ENCODE measurements around the gene MMAB.
A peak's percentile ranks its signal among the peaks of the same experiment; 100 is the strongest.

The MMAB gene

DNA sequence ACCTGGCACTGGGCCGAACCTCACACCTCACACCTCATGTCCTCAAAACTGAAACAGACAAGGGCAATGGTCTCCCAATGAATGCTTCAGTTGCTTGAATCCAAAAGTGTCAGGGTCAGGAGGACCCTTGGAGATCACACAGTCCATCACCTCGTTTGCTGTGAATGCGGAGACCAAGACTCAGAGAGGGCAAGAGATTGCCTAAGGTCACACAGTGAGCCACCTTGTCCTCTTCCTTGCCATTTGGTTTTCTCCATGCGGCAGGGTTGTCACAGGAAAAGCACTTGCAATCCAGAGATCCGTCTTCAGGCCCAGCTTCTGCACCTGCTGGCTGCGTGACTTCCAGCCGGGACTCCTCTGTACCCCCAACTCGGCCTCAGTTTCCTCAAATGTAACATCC is 28.3 kb upstream of the MMAB start:
- no peak for DNase-seq

DNA sequence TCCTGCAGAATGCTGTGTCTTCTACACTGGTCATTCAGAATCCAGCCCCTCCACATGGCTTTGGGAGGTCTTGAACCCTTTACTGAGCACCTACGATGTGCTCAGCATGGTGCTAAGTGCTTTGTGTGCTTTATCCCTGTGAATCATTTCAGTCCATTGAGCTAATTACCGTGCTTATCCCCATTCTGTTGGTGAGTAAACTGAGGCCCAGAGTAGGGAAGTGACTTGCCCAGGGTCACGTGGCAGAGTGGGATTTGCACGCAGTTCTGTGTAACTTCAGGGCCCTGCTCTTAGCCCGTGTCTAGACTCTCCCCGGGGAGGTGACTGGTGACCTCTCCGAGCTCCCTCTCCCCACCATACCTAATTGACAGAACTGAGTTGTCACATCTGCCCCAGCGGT is 27.7 kb upstream of the MMAB start:
- DNase-seq, result no peak

DNA sequence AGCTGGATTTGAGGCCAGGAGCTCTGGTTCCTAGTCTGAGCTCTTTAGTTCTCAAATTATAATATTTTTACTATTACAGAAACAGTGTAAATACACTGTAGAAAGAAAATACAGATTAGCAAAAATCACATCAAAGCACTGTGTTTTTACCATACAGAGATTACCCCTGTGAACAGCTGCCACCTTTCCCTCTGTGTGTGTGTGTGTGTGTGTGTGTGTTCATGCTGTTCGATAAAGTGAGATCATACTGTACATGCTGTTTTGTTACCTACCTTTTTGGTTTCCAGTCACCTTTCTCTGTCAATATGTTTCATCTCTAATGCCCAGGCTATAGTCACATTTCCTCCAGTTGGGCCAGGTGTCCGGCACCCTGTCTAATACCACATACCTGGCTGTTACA is 27.2 kb upstream of the MMAB start:
- DNase-seq, result no peak

DNA sequence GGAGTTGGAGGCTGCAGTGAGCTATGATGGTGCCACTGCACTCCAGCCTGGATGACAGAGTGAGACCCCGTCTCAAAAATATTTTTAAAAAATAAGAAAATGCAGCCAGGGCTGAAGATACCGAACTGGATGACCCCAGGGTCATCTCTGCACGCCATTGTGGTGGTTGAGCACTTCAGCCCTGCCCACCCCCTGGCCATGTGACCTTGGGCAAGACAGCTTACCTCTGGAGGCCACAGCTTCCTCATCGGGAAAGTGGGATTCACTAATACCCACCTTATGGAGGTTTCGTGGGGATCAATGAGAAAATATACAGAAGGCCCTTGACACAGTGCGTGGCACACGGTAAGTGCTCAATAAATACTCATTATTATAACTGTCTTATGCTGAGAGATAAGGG is 25.8 kb upstream of the MMAB start:
- DNase-seq, result no peak

DNA sequence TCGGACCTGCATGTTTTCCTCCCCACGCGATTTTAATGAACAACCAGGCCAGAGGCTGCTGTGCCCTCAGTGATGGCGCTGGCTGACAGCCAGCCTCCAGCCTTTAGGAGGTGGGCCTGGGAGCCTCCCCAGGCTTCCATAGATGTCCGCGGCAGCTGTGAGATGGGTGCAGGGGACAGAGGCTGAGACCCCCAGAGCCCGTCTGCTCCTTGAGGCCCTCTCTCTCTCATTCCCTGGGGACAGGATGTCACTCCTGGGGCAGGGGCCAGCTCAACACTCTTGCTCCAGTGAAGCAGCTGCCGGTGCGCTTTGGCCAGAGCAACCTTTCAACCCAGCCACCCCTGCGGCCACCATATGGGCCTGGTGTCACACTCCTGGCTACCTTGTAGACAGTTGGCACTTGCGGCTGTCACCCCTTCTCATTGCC is 25.1 kb upstream of the MMAB start:
- no peak for DNase-seq

DNA sequence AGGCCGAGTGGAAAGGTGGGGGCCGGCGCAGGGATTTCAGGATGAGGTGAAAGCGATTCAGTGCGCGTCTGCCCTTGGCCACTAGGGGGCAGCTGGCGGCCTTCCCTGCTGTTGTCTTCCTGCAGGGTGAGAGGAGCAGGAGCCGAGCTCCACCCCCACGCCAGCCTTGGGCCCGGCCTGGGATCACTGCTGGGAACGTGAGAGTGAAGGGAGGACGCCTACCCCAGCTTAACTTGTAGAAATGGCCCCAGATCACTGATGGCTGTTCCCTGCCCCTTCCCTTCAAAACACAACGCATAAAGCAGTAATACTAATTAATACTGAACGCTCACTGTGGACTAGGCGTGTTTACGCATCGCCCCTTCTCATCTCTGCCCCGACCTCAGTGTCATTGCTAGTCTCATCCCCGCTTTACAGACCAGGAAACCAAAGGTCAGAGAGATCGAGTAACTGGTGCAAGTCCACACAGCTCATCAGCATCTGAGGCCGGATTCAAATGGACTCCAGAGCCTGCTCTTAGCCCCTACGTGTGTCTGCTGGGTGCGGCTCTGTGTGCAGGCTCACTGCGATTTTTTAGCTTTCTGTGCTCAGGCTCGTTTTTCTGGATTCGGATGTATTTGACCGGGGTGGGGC is 24.6 kb upstream of the MMAB start:
- DNase-seq, result peak; percentile 94

DNA sequence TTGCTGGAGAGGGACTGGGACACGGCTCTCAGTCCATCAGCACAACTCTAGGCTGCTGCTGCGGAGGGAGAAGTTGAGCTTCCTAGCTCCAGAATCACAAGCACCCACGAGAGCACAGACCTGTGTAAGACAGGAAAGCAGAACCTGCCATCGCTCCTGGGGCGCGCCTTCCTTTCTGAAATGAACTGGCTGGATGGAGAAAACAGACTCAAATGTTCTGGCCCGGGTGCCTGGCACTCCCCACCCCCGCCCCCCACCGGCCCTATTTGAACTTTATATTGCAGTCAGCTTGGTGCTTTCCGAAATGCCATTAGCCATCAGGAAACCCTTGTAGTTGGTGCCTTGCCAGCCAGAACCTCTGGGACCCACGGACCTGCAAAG is 24.1 kb upstream of the MMAB start:
- no peak for DNase-seq

DNA sequence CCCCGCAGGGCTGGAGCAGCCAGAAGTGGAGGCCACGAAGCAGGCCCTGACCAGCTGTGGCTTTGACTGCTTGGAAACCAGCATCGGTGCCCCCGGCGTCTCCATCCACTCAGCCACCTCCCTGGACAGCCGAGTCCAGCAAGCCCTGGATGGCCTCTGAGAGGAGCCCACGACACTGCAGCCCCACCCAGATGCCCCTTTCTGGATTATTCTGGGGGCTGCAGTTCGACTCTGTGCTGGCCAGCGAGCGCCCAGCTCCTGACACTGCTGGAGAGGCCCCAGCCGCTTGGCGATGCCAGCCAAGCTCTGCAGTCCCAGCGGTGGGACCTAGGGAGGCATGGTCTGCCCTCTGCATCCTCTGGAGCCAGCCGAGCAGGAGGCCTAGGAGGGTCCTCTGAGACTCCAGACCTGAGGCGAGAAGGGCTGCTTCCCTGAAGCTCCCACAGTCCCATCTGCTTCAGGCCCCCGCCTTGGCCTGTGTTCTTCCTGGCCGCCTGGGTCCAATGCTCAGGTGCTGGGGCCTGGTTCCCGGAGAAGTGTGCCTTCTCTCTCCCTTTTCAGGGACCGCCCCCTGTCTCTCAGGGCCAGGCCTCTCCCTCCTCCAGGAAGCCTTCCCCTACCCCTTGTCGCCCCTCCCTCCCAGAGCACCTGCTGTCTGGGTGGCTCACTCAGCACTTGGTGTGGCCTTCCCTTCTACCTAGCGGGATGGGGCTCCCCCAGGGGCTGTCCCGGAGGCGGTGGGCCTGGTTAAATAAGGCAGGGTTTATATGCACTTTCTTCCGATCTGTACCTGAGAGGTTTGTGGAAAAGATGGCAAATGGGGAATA is 23.3 kb upstream of the MMAB start:
- DNase-seq, result no peak

DNA sequence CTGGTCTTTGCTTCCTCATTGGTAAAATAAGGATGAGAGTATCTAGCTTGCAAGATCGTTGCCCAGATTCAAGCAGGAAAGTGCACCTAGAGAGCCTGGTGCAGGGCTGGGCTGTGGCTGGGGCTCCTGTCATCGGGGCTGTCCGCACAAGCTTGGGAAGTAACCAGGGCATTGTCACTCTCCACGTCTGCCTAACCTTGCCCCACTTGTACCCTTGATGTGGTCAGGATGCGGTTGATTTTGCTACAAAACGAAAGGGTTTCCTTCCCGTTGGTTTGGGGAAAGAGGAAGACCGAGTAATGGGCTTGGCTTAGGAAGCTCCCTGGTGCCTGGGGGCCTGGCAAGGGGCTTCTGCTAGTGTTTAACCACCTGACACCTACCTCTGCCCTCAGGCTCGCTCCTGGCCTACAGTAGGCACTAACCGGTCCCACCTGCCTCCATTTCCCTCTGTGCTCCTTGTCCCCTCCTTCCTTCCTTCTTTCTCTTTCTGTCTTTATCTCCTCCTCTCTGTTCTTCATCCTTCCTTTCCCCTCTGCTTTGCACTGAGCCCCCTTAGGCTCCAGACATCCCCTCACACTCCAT is 22.1 kb upstream of the MMAB start:
- DNase-seq, result no peak

DNA sequence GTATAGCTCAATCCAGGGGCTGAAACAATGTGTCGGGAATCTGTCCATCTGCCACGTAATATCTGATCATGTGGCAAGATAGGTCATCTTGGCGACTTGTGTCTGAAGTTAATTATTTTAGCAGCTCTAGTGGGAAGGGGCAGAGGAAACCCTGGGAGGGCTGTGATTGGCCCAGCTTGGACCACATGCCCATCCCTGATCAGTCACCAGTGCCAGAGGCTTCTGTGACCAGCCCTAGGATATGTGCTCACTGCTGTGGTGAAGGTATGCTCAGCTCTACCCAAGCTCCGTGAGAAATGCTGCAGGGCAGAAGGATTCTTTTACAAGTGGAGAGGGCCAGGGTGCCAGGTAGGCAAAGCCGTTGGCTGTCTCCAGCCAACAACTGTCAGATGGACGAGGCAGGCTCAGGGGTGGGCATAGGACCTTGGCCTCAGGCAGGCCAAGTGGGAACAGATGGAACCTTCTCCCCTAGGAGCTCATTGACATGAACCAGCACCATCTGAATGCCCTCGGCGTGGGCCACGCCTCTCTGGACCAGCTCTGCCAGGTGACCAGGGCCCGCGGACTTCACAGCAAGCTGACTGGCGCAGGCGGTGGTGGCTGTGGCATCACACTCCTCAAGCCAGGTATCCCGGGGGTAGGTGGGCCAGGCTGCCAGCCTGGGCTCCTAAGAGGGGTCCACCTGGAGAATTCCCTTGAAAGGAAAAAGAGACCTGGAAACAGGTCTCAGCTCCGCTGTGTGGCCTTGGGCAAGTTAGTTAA is 21.4 kb upstream of the MMAB start:
- DNase-seq, result no peak

DNA sequence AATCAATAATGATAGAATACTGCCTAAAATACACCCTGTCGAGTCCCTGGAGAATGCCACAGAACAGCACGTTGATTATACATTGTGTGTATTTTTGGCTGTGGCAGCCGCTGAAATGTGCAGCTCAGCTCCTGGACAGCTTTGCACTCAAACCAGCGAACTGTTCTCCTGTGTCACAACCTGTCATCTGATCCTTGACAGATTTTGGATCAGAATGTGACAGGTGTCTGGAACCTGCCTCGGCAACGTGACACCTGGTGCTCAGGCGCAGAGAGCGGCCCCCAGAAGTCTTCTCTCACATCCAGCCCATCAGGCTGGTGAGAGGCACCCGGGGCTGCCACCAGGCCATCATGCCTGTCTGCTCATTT is 19.6 kb upstream of the MMAB start:
- DNase-seq, result no peak

DNA sequence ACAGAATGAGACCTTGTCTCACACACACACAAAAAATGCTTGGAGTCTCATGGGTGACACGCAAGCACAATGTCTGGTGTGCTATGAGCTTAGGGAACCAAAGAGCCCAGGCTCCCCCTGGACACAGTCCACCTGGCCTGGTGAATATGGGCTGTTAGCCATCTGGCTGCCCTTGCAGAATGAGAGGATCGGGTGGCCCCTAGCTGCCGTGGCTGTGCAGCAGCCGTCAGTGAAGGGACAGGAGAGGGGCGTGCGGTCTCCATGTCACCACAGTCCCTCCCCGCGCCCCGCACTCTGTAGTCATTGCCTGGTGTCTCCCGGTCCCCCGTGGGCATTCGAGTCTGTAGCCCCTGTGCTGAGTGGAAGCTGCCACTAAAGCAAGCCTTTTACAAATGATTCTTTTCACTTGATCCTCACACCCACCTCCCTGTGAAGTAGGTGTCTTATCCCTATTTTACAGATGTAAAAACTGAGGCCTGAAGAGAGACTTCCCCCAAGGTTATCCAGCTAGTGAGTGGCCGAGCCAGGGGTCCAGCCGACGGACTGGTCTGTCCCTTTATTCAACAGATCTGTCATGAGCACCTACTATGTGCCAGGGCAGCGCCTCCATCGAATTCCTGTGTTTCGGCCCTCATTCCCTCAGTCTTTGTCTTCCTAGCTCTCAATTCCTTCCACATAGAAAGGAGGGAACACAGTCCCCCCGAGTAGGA is 19.0 kb upstream of the MMAB start:
- DNase-seq, result no peak

DNA sequence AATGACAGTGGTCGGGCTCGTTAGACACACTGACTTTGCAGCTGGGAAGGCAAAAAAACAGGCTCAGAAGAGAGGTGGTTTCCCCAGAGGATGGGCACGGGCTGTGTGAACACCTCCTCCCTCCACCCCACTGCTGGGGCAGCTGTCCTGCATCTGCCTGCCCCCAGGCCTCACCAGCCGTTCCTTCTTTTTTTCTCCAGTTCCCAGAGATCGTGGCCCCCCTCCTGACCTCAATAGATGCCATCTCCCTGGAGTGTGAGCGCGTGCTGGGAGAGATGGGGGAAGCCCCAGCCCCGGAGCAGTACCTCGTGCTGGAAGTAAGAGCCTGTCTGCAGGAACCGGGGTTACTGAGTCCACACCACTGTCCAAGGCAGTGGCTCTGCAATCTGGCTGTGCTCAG is 17.7 kb upstream of the MMAB start:
- DNase-seq, result no peak

DNA sequence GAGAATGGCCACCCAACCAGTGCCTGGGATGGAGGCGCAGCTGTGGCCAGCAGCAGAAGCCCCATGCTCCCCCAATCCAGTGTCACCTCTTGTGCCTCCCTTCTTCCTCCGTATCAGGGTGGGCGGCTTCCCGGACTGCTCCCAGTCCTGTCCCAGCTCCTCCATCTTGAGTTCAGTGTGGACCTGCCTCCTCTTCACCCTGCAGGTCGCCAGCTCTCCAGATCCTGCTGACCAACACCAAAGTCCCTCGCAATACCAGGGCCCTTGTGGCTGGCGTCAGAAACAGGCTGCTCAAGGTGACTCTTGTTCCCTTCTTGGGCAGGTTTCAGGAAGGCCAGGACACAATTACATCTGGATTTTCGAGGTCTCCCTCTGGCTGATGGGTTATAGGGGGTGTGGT is 17.3 kb upstream of the MMAB start:
- DNase-seq, result no peak

DNA sequence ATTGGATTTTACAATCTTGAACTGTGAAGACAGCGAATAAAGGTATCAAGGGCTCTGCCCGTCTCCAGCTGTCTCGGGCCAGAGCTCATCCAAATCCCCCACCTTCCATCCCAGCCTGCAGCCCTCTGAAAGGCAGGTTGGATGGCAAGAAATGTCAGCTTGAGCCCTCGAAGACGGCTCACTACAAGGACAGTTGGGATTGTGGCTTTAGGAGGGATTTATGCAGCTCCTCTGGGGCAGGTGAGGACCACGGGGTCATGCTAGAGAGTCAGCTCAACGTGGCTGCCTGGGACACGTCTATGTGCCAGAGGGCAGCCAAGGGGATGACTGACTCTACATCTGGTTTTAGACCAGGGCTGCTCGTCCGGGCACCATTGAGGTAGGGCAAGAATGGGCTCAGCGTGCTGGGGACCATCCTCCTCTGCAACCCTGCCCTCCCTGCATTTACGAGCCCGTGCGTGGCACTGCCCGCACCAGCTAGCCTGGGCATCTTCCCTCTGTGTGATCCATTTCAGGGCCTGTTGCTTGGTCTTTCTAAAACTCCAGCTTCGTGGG is 16.5 kb upstream of the MMAB start:
- no peak for DNase-seq

DNA sequence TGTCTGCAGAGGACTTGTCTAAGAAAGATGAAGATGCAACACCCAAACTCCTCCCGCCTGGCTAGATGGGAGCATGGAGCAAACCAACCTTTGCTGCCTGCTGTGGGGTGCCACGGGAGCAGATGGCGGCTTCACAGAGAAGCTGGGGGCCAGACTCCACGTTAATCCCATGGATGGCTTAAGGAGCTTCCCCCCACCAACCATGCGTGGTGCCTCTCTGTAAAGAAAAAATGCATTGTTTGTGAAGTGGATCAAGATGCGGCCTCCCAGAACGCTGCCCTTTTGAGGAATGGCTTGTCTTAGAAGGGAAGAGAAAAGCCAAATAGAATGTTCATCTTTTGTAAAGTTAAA is 15.9 kb upstream of the MMAB start:
- no peak for DNase-seq

DNA sequence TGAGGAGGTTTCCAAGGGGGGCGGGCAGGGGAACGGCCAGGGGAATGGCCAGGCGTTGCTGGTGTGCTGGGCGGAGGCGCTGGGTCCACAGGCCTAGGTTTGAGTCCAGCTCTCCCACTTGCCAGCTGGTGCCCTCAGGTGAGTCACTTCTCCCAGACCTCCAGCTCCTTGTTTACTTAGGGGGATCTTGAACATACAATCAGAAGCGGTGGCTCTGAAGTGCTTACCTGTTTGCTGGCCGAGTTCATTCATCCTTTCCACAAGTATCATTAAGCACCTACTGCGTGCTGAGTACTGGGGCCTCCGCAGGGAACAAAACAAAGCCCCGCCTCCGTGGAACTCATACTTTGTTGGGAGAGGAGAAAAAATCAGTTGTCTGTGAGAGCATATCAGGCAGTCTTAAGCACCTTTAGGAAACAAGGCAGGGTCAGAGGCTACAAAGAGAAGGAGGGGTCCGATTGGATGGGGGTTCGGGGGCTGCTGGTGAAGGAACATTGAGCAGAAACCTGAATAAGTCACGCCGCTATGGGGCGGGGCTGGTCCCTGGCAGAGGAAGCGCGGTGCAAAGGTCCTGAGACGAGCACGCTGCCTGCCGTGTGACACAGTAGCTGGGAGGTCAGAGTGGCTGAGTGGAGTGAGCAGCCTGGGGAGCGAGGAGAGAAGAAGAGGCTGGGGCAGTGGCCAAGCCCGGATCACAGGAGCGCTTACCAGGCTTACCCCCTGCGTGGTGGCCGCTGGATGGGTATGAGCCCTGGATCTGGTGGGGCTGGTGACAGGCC is 15.3 kb upstream of the MMAB start:
- no peak for DNase-seq

DNA sequence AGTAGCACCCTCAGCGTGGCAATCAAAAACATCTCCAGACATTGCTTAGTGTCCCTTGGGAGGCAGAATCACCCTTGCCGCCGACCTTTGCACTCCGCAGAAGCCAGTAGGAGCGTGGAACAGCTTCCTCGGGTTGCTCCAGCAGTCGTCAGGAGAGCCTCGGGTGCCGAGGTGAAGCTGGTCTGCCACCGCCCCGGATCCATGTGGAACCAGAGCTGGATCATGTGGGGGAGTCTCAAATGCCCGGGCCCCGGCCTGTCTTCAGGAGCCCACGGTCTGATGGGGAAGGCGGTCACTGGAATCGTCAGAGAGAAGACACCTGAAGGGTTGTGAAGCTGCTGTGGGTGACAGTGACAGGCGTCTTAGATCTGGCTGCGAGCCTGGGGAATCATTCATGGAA is 14.6 kb upstream of the MMAB start:
- DNase-seq, result no peak

DNA sequence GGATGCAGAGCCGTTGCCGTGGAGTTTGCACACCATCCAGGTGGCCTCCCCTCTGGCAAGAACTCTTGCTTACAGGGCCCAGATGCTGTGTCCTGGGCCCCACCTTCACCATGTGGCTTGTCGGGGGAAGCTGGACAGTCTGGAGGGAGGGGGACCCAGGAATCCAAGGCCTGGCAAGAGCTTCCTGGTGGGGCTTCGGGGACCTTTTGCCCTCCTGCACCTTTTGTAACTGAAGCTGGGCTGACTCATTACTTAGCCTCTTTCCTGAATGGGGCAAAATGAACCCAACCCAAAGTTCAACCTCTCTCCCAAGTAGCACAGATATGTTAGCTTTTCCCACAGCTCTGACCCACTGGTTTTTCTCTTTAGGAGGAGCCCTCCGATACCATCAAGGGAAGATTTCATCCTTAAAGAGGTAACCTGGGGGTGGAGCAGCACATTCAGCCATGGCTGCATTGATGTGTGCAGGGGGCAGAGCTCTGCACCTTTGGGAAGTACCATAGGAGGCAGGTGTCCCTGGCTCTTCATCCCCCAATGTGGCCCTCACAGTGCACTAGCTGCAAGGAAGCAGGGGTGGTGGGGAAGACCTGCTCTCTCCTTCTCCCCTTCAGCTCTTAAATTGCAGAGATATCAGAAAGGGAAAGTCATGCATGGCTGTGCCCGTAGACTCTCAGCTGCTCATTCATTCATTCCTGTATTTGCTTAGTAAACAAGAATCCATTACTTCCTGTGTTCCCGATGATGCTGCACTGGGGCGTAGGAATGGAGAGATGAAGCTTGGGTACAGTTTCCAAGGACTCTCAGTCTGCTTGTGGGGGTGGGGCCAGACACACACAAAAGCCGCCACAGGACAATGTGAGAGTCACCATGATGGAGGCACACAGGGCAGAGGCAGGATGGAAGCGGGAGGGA is 13.3 kb upstream of the MMAB start:
- DNase-seq, result no peak

DNA sequence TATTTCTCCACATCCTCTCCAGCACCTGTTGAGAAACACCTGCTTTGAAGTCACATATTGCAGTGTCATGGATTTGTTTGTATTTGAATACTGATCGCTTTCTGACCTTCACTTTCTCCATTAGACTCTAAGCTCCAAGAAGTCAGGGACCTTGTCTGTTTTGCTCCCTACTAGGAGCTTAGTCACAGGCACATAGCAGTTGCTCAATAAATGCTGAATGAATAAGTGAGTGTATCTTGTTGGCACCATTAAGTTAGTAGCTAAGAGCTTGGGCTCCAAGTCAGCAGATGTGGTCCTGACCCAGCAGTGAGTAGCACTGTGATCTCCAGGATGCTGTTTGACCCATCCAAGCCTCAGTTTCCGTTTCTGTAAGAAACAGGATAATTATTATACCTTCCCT is 10.4 kb upstream of the MMAB start:
- no peak for DNase-seq

DNA sequence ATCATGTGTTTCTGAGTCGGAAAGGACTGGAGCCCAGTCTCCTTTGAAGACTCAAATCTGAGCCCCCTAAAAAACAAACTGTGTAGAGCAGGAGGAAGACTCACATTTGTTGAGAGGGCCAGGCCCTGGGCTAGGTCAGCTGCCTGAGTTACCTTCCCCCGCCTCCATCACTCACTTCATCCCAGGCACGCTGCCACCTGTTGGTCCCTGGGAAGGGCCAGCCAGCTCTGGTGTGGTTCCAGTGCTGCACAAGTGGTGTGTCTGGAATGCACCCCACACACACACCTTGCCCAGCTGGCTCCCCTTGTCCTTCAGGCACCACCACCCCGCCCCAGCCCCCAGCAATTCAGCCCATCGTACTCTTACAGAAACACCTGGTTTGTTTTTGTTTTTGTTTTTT is 9.3 kb upstream of the MMAB start:
- no peak for DNase-seq

Data from eye (tissue), 1 donor.